A375 (cell line): ENCODE data around the gene LALBA. TPM values are rescaled to one million over a fixed set of nuclear protein-coding genes. Genes with fewer than 3 reads are reported as not detected.

ENCODE experiments used
- total RNA-seq: library from RNA; depleted of rRNA; stranded (reverse); fragments of >200 nt; shearing (Covaris generic); gene quantifications from 2 replicates; pipeline ENCODE4 v1.2.3, GENCODE V29; 2014; rRNA removed

The LALBA gene
- not detected in 2 replicates for total RNA-seq

GRCh38 chr12:48569946-48570345, at the start of gene LALBA:
Gene LALBA (minus strand): TSS chr12:48570046. CDS start chr12:48570020, 26 bp downstream.

GRCh38 chr12:48525332-48525731, 44.5 kb downstream of the LALBA start, which contains the start of gene OR8S1:
Gene OR8S1 (plus strand): TSS chr12:48525632. CDS start chr12:48525632, 0 bp downstream.

Other genes with a start within 250 kb of the LALBA start
- gene ZNF641, start 219.1 kb downstream of the LALBA start, total RNA-seq = 4.5 and 5.9 TPM in 2 replicates
- gene ANP32D, start 97.5 kb downstream of the LALBA start, total RNA-seq = not detected in 2 replicates
- gene C12orf54, start 87.5 kb downstream of the LALBA start, total RNA-seq = not detected in 2 replicates
- not detected in 2 replicates for gene OR8S1, start 44.4 kb downstream of the LALBA start, total RNA-seq
- gene KANSL2, start 112.2 kb upstream of the LALBA start, total RNA-seq = 34.8 and 57.1 TPM in 2 replicates
- 37.8 and 41.5 TPM in 2 replicates for gene CCNT1, start 146.7 kb upstream of the LALBA start, total RNA-seq
- 22.6 and 23.9 TPM in 2 replicates for gene ADCY6, start 219.0 kb upstream of the LALBA start, total RNA-seq
- 15.7 and 22.7 TPM in 2 replicates for gene CACNB3, start 248.4 kb upstream of the LALBA start, total RNA-seq